Neural cell (in vitro differentiated cells): ENCODE data around the gene NDUFAF4. TPM values are rescaled to one million over a fixed set of nuclear protein-coding genes. Genes with fewer than 3 reads are reported as not detected.

Experiments used
- H2AFZ ChIP-seq: fragments of 200-600, 300-800 bp; sonication (generic), shearing (Covaris generic); 2 replicates; pipeline ENCODE4 v1.6.0; 2014; ENCODE audit warnings: low read depth, mild to moderate bottlenecking, antibody characterized with exemption, low read length, moderate library complexity
- H3F3A ChIP-seq: fragments of 200-600 bp; shearing (Covaris generic); 2 replicates; pipeline ENCODE4 v1.6.1; 2016; ENCODE audit warnings: mild to moderate bottlenecking, moderate library complexity, mixed read lengths, antibody characterized with exemption, low read length; ENCODE audit not compliant: insufficient read depth, poor library complexity, severe bottlenecking
- H3K27ac ChIP-seq: fragments of 200-600, 300-800 bp; sonication (generic), shearing (Covaris generic); 2 replicates; pipeline ENCODE4 v1.5.1; 2014; ENCODE audit warnings: mild to moderate bottlenecking, low read length, moderate library complexity
- H3K27me3 ChIP-seq: fragments of 300-800, 200-600 bp; sonication (generic), shearing (Covaris generic); 2 replicates; pipeline ENCODE4 v1.6.0; 2014; ENCODE audit warnings: mild to moderate bottlenecking, low read depth, low read length, moderate library complexity; ENCODE audit not compliant: insufficient read depth
- H3K36me3 ChIP-seq: fragments of 300-800, 200-600 bp; sonication (generic), shearing (Covaris generic); 2 replicates; pipeline ENCODE4 v1.5.1; 2014; ENCODE audit warnings: mild to moderate bottlenecking, antibody characterized with exemption, low read length, moderate library complexity; ENCODE audit not compliant: insufficient read depth
- H3K4me2 ChIP-seq: fragments of 300-800, 200-600 bp; sonication (generic), shearing (Covaris generic); 2 replicates; pipeline ENCODE4 v1.6.0; 2014; ENCODE audit warnings: mild to moderate bottlenecking, low read length
- H3K4me3 ChIP-seq: fragments of 300-800, 200-600 bp; sonication (generic), shearing (Covaris generic); 2 replicates; pipeline ENCODE4 v1.5.1; 2014; ENCODE audit warnings: mild to moderate bottlenecking, low read length, moderate library complexity
- H3K79me2 ChIP-seq: fragments of 200-600 bp; shearing (Covaris generic); replicated peaks from 2 replicates; pipeline ENCODE4 v1.6.0; 2014; ENCODE audit warnings: mild to moderate bottlenecking, low read length, moderate library complexity; ENCODE audit not compliant: insufficient read depth
- H3K9ac ChIP-seq: fragments of 300-800, 200-600 bp; sonication (generic), shearing (Covaris generic); 2 replicates; pipeline ENCODE4 v1.6.1; 2016; ENCODE audit warnings: mild to moderate bottlenecking, low read length, mixed read lengths
- H3K9me2 ChIP-seq: fragments of 200-600 bp; shearing (Covaris generic); 2 replicates; pipeline ENCODE4 v1.6.1; 2016; ENCODE audit warnings: mild to moderate bottlenecking, low read length, mixed read lengths; ENCODE audit not compliant: insufficient read depth
- H3K9me3 ChIP-seq: fragments of 200-600, 300-800 bp; sonication (generic), shearing (Covaris generic); 2 replicates; pipeline ENCODE4 v1.6.1; 2016; ENCODE audit warnings: mild to moderate bottlenecking, mixed run types, low read length, moderate library complexity, mixed read lengths
- H4K20me1 ChIP-seq: fragments of 200-600 bp; shearing (Covaris generic); 2 replicates; pipeline ENCODE4 v1.6.1; 2016; ENCODE audit warnings: mild to moderate bottlenecking, mixed run types; ENCODE audit not compliant: insufficient read depth
- EP300 ChIP-seq: fragments of 450-650 bp; conservative IDR thresholded peaks from 2 replicates; pipeline ENCODE4 v1.6.1; 2014; ENCODE audit warnings: antibody characterized with exemption, mild to moderate bottlenecking, moderate library complexity; ENCODE audit not compliant: poor library complexity, severe bottlenecking
- EZH2 ChIP-seq: fragments of 200-600, 300-800 bp; shearing (Covaris generic), sonication (generic); IDR thresholded peaks from 2 replicates; pipeline ENCODE4 v1.6.1; 2014; ENCODE audit warnings: antibody characterized with exemption, low read length, borderline replicate concordance, mild to moderate bottlenecking; ENCODE audit not compliant: insufficient read depth, poor library complexity, severe bottlenecking
- MXI1 ChIP-seq: fragments of 450-650 bp; conservative IDR thresholded peaks from 2 replicates; pipeline ENCODE4 v1.6.1; 2014; ENCODE audit warnings: antibody characterized with exemption, mild to moderate bottlenecking; ENCODE audit not compliant: poor library complexity, severe bottlenecking
- POLR2AphosphoS5 ChIP-seq: IDR thresholded peaks from 2 replicates; pipeline ENCODE4 v1.6.1; 2012
- RAD21 ChIP-seq: fragments of 450-650 bp; conservative IDR thresholded peaks from 2 replicates; pipeline ENCODE4 v1.6.1; 2014; ENCODE audit warnings: antibody characterized with exemption, mild to moderate bottlenecking, moderate library complexity
- SMC3 ChIP-seq: fragments of 450-650 bp; conservative IDR thresholded peaks from 2 replicates; pipeline ENCODE4 v1.6.1; 2014; ENCODE audit warnings: antibody characterized with exemption, mild to moderate bottlenecking, moderate library complexity; ENCODE audit not compliant: poor library complexity
- TAF1 ChIP-seq: IDR thresholded peaks from 2 replicates; pipeline ENCODE4 v1.6.1; 2012; ENCODE audit warnings: low read depth
- polyA plus RNA-seq: library from polyadenylated mRNA; depleted of rRNA; stranded (reverse); fragments of >200 nt; gene quantifications from 2 replicates; pipeline ENCODE4 v1.2.3, GENCODE V29; 2014
- TF ChIP-seq, protein P1 (sequence below): fragments of 450-650 bp; IDR thresholded peaks from 2 replicates; pipeline ENCODE4 v1.5.1; 2014; ENCODE audit warnings: antibody characterized with exemption, mild to moderate bottlenecking, moderate library complexity; ENCODE audit not compliant: poor library complexity, severe bottlenecking
- TF ChIP-seq, protein P2 (sequence below): IDR thresholded peaks from 2 replicates; pipeline ENCODE4 v1.6.1; 2012; ENCODE audit warnings: borderline replicate concordance

Gene NDUFAF4
- polyA plus RNA-seq, 1 donor from 2014 or later: 55.9 TPM

DNA sequence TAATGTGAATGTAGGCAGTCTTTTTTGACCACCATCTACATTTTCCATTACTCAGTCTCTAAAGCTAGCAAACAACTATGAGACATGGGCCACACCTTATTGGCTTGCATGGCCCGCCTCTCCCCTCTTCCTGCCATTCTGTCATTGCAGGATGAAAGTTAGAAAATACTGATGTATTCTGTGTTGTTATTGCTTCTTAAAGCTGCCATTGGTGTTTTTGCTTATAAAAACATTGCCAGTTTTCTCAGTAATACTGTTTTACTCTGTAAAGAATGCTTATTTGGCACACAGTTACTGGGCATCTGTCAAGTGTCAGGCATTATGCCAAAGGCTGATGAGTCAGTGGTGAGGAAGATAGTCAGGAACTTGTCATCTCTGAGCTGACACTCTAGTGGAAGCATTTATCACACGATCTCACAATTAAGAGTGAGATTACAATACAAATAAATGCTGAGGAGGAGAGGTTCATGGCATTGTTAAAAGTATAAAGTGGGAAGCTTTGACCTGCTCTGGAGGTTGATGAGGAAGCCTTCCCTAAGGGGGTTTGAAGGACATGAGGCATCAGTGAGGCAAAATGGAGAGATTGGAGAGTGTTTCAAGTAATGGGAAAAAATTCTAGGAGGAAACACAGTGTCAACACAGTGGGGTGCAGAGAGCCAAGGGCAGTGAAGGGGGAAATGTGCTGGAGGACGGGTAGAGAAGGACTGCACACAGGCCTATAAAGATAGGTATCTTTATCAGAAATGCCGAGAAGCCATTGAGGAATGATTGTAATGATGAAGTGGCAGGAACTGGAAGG, 41.5 kb upstream of the NDUFAF4 start:
- Histone ChIP-seq H3K27me3 (no peaks in the 10 kb centered on the region), H3K4me3 (no peak overlapping the region)
- TF ChIP-seq, protein P1, sequence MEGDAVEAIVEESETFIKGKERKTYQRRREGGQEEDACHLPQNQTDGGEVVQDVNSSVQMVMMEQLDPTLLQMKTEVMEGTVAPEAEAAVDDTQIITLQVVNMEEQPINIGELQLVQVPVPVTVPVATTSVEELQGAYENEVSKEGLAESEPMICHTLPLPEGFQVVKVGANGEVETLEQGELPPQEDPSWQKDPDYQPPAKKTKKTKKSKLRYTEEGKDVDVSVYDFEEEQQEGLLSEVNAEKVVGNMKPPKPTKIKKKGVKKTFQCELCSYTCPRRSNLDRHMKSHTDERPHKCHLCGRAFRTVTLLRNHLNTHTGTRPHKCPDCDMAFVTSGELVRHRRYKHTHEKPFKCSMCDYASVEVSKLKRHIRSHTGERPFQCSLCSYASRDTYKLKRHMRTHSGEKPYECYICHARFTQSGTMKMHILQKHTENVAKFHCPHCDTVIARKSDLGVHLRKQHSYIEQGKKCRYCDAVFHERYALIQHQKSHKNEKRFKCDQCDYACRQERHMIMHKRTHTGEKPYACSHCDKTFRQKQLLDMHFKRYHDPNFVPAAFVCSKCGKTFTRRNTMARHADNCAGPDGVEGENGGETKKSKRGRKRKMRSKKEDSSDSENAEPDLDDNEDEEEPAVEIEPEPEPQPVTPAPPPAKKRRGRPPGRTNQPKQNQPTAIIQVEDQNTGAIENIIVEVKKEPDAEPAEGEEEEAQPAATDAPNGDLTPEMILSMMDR: no peak
- TF ChIP-seq RAD21: no peak
- no peak for TF ChIP-seq EP300
- TF ChIP-seq, protein P2, sequence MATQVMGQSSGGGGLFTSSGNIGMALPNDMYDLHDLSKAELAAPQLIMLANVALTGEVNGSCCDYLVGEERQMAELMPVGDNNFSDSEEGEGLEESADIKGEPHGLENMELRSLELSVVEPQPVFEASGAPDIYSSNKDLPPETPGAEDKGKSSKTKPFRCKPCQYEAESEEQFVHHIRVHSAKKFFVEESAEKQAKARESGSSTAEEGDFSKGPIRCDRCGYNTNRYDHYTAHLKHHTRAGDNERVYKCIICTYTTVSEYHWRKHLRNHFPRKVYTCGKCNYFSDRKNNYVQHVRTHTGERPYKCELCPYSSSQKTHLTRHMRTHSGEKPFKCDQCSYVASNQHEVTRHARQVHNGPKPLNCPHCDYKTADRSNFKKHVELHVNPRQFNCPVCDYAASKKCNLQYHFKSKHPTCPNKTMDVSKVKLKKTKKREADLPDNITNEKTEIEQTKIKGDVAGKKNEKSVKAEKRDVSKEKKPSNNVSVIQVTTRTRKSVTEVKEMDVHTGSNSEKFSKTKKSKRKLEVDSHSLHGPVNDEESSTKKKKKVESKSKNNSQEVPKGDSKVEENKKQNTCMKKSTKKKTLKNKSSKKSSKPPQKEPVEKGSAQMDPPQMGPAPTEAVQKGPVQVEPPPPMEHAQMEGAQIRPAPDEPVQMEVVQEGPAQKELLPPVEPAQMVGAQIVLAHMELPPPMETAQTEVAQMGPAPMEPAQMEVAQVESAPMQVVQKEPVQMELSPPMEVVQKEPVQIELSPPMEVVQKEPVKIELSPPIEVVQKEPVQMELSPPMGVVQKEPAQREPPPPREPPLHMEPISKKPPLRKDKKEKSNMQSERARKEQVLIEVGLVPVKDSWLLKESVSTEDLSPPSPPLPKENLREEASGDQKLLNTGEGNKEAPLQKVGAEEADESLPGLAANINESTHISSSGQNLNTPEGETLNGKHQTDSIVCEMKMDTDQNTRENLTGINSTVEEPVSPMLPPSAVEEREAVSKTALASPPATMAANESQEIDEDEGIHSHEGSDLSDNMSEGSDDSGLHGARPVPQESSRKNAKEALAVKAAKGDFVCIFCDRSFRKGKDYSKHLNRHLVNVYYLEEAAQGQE: no peak
- TF ChIP-seq SMC3: no peak
- TF ChIP-seq TAF1: no peak
- no peak for TF ChIP-seq EZH2
- no peak for TF ChIP-seq MXI1
- no peak for TF ChIP-seq POLR2AphosphoS5

DNA sequence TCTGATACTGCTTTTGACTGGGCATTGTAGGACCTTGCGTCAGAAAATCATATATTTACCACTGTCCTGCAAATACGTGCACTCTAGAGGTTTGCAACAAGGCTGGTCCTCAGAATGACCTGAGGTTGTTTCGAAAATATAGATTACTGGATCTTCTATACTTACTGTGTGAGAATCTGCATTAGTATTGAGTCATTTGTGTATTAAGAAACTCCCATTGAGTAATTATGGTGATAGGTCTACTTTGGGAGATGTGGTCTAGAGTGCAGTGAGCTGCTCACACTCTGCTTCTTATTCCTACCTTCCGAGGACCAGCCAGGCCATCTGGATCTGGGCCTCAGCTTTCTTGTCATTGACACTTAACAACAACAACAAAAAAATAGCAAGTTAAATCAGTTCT, 36.4 kb upstream of the NDUFAF4 start:
- H4K20me1 ChIP-seq: no peaks in the 10 kb centered on the region
- no peak overlapping the region for H3K27ac ChIP-seq
- H3K4me3 ChIP-seq: no peak overlapping the region
- TF ChIP-seq TAF1: no peak
- TF ChIP-seq MXI1: no peak
- no peak for TF ChIP-seq EZH2
- no peak for TF ChIP-seq POLR2AphosphoS5
- TF ChIP-seq RAD21: no peak
- TF ChIP-seq, protein P1: no peak
- TF ChIP-seq, protein P2: no peak
- TF ChIP-seq EP300: no peak
- no peak for TF ChIP-seq SMC3
- H3K4me2 ChIP-seq: no peak overlapping the region
- no peak overlapping the region for H2AFZ ChIP-seq
- H3K36me3 ChIP-seq: no peaks in the 10 kb centered on the region
- no peaks in the 10 kb centered on the region for H3K9me2 ChIP-seq
- H3K9me3 ChIP-seq: no peaks in the 10 kb centered on the region
- H3K79me2 ChIP-seq: no peaks in the 10 kb centered on the region
- no peaks in the 10 kb centered on the region for H3F3A ChIP-seq
- no peaks in the 10 kb centered on the region for H3K27me3 ChIP-seq
- H3K9ac ChIP-seq: no peak overlapping the region

More for the DNA sequence above, 41.5 kb upstream of the NDUFAF4 start:
- Histone ChIP-seq H3K9ac (no peak overlapping the region), H3K9me3 (no peaks in the 10 kb centered on the region), H2AFZ (no peak overlapping the region), H3K4me2 (no peak overlapping the region), H3F3A (no peaks in the 10 kb centered on the region), H3K9me2 (no peaks in the 10 kb centered on the region), H3K27ac (no peak overlapping the region), H4K20me1 (no peaks in the 10 kb centered on the region), H3K36me3 (no peaks in the 10 kb centered on the region), H3K79me2 (no peaks in the 10 kb centered on the region)
